ENCODE data around the gene ADGRV1. TPM values are rescaled to one million over a fixed set of nuclear protein-coding genes. Genes with fewer than 3 reads are reported as not detected.
A peak's percentile ranks its signal among the peaks of the same experiment; 100 is the strongest.

ADGRV1 gene
- total RNA-seq, 1 experiment from 2014 or later: 64.8 TPM

DNA sequence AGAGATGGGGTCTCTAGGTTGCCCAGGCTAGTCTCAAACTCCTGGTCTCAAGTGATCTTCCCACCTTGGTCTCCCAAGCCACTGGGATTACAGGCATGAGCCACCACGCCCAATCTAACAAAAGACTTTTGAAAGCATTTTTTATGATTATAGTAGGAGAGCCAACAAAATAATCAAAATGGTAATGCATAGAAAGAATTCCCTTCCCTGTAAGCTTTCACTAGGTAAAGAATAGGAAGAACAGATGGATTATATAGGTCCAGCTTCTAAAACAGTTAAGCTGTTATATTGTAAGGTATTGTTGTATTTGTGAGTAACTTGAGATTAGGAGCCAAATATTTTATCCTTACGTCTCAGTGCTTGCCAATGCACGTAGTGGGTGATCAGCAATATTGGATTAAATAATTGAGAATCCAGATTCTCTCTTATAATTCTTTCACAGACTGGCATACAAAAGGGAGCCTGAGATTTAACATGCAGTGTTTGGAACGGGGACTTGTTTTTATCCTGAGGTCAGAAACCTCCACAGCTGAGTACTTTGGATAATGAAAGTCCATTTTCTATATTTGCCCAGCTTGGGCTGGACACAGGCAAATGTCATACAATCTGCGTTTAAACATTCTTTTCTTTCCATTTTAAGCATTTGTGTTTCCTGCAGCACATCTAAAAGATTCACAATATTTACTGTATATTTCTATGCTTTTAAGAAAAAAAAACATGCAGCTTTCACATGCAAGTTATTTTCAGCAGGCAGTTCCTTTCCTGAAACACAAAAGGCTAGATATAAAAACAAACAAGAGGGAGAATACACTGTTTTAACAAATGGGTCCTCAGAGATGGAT, 586.1 kb downstream of the ADGRV1 start:
- Histone ChIP-seq H4K91ac (ENCODE audit: insufficient read length, low read depth, low read length) (no peak overlapping the region), H3K4me1 (ENCODE audit: insufficient read depth, low read length) (no peaks in the 10 kb centered on the region; the same call in 1 of the 2 replicates), H2BK20ac (ENCODE audit: low read depth, low read length, poor library complexity, severe bottlenecking) (no peak overlapping the region), H4K8ac (replicated peaks; ENCODE audit: insufficient read length, low read depth, low read length) (no peak overlapping the region), H3K14ac (ENCODE audit: insufficient read depth, low read length) (no peak overlapping the region), H4K20me1 (ENCODE audit: control insufficient read depth, insufficient read depth, insufficient read length) (no peaks in the 10 kb centered on the region), H3K79me2 (ENCODE audit: insufficient read depth, low read length) (no peaks in the 10 kb centered on the region), H3K23me2 (ENCODE audit: insufficient read length, low read depth, low read length, poor library complexity, severe bottlenecking) (no peaks in the 10 kb centered on the region), H3K4me2 (ENCODE audit: insufficient read depth, insufficient read length, low read length) (no peak overlapping the region), H2AFZ (ENCODE audit: low read length) (no peak overlapping the region), H3K9me3 (ENCODE audit: control insufficient read depth, low read depth, low read length) (no peaks in the 10 kb centered on the region), H3K79me1 (ENCODE audit: insufficient read depth, low read depth, low read length, poor library complexity, severe bottlenecking) (no peaks in the 10 kb centered on the region), H4K5ac (ENCODE audit: insufficient read length, low read depth, low read length) (no peak overlapping the region), H3K9ac (ENCODE audit: extremely low read depth, insufficient read length, low read length) (no peak overlapping the region), H3K56ac (ENCODE audit: insufficient read length, low read depth, low read length) (no peak overlapping the region), H2BK15ac (ENCODE audit: low read depth, low read length) (no peak overlapping the region), H3K4ac (ENCODE audit: low read depth, low read length) (no peak overlapping the region), H3K18ac (ENCODE audit: insufficient read length, low read depth, low read length) (no peak overlapping the region), H3K27me3 (ENCODE audit: insufficient read depth, low read length) (no peaks in the 10 kb centered on the region), H2BK5ac (ENCODE audit: insufficient read length, low read length) (no peak overlapping the region), H3K23ac (ENCODE audit: insufficient read length, low read depth, low read length) (no peak overlapping the region), H3T11ph (ENCODE audit: low read length) (no peak overlapping the region), H3K27ac (ENCODE audit: insufficient read length, low read depth, low read length) (no peak overlapping the region), H2AK5ac (ENCODE audit: insufficient read length, low read length) (no peak overlapping the region), H2BK12ac (ENCODE audit: insufficient read length, low read depth, low read length) (no peak overlapping the region), H2BK120ac (ENCODE audit: low read depth, low read length, poor library complexity, severe bottlenecking) (no peak overlapping the region)
- no peaks in the 10 kb centered on the region for H3K27me3 Mint-ChIP-seq (ENCODE audit: low read depth)
- no peak for DNase-seq
- peaks cover 15 to 21% of the 10 kb centered on the region in 2 experiments for H3K4me1 Mint-ChIP-seq
- TF ChIP-seq, protein P1, sequence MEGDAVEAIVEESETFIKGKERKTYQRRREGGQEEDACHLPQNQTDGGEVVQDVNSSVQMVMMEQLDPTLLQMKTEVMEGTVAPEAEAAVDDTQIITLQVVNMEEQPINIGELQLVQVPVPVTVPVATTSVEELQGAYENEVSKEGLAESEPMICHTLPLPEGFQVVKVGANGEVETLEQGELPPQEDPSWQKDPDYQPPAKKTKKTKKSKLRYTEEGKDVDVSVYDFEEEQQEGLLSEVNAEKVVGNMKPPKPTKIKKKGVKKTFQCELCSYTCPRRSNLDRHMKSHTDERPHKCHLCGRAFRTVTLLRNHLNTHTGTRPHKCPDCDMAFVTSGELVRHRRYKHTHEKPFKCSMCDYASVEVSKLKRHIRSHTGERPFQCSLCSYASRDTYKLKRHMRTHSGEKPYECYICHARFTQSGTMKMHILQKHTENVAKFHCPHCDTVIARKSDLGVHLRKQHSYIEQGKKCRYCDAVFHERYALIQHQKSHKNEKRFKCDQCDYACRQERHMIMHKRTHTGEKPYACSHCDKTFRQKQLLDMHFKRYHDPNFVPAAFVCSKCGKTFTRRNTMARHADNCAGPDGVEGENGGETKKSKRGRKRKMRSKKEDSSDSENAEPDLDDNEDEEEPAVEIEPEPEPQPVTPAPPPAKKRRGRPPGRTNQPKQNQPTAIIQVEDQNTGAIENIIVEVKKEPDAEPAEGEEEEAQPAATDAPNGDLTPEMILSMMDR (conservative IDR thresholded peaks at IDR 0.05): no peak
- H3K36me3 Mint-ChIP-seq (ENCODE audit: insufficient read depth in 1 of 3, low read depth in 3 of 3): peaks cover 18 to 23% (median 19%) of the 10 kb centered on the region in 3 experiments
- H3K9me3 Mint-ChIP-seq: peaks cover 10 to 16% of the 10 kb centered on the region in 2 experiments; a peak in 4 of 5 replicates
- no CpG with 5 or more reads among the region's 5 CpGs for WGBS (ENCODE audit: extremely low coverage, insufficient read length, low lambda C conversion rate)
- H3K27ac Mint-ChIP-seq: peak overlapping the region in 1 of 3 experiments; percentile 44; a peak in 1 of 7 replicates
- no peak overlapping the region for H3K4me3 Mint-ChIP-seq

All from H9 (cell line).